CD14-positive monocyte (primary cell): ENCODE measurements around the gene DCTD. TPM values are rescaled to one million over a fixed set of nuclear protein-coding genes. Genes with fewer than 3 reads are reported as not detected.

ENCODE experiments used
- DNase-seq, 3 donors: peaks; one replicate each; pipeline ENCODE4 v3.0.0-alpha.2; 2011 to 2022
- H2AFZ ChIP-seq: 2 replicates; pipeline ENCODE4 v1.6.0; 2012; ENCODE audit warnings: mild to moderate bottlenecking, low read depth, low read length, inconsistent platforms; ENCODE audit not compliant: insufficient read depth, poor library complexity, severe bottlenecking
- H3K27ac ChIP-seq, 2 donors: 1 replicate in 1 of 2; 2 replicates in 1 of 2; pipeline ENCODE4 v1.5.1; 2012 to 2013; ENCODE audit warnings: low read length in 2 of 2, control low read depth in 1 of 2, inconsistent platforms in 1 of 2, low read depth in 1 of 2, mild to moderate bottlenecking in 1 of 2
- H3K27me3 ChIP-seq, 2 donors: one replicate each; pipeline versions ENCODE4 v1.6.0 to v1.6.1; 2011 to 2013; ENCODE audit warnings: low read length in 2 of 2; ENCODE audit not compliant: control insufficient read depth in 2 of 2, insufficient read depth in 2 of 2
- H3K36me3 ChIP-seq, 2 donors: replicated peaks in 1 of 2; 1 replicate in 1 of 2; 2 replicates in 1 of 2; pipeline versions ENCODE4 v1.5.1 to v1.6.1; 2012 to 2013; ENCODE audit warnings: low read length in 2 of 2, control low read depth in 1 of 2, inconsistent platforms in 1 of 2, mild to moderate bottlenecking in 1 of 2; ENCODE audit not compliant: insufficient read depth in 2 of 2, control insufficient read depth in 1 of 2
- H3K4me1 ChIP-seq, 2 donors: 1 replicate in 1 of 2; 2 replicates in 1 of 2; pipeline versions ENCODE4 v1.5.1 to v1.6.1; 2012 to 2013; ENCODE audit warnings: low read length in 2 of 2, control low read depth in 1 of 2, inconsistent platforms in 1 of 2, mild to moderate bottlenecking in 1 of 2, moderate library complexity in 1 of 2; ENCODE audit not compliant: insufficient read depth in 2 of 2, control insufficient read depth in 1 of 2
- H3K4me2 ChIP-seq: replicated peaks from 2 replicates; pipeline ENCODE3; 2012; ENCODE audit warnings: low read length, moderate library complexity, mild to moderate bottlenecking; ENCODE audit not compliant: poor library complexity, severe bottlenecking; ENCODE audit errors: extremely low read depth
- H3K4me3 ChIP-seq, 3 experiments: fragments of 200-600 bp in 1 of 3; sonication (generic) in 1 of 3; replicated peaks in 1 of 3; 1 replicate in 2 of 3; 2 replicates in 1 of 3; pipeline ENCODE4 v1.5.1; 2011 to 2013; ENCODE audit warnings: low read length in 3 of 3, mild to moderate bottlenecking in 3 of 3, control low read depth in 2 of 3, low read depth in 2 of 3, inconsistent platforms in 1 of 3, moderate library complexity in 1 of 3
- H3K79me2 ChIP-seq: 2 replicates; pipeline ENCODE4 v1.6.0; 2012; ENCODE audit warnings: mild to moderate bottlenecking, control low read depth, inconsistent platforms, low read length, moderate library complexity; ENCODE audit not compliant: insufficient read depth
- H3K9ac ChIP-seq: 2 replicates; pipeline ENCODE4 v1.6.0; 2017; ENCODE audit warnings: low read length, mild to moderate bottlenecking; ENCODE audit not compliant: insufficient read depth, poor library complexity, severe bottlenecking
- H3K9me3 ChIP-seq, 2 donors: replicated peaks in 1 of 2; 1 replicate in 1 of 2; 2 replicates in 1 of 2; pipeline versions ENCODE4 v1.5.1 to v1.6.1; 2012 to 2013; ENCODE audit warnings: low read length in 2 of 2, control low read depth in 1 of 2; ENCODE audit not compliant: control insufficient read depth in 1 of 2, insufficient read depth in 1 of 2
- H4K20me1 ChIP-seq: 2 replicates; pipeline ENCODE4 v1.6.0; 2012; ENCODE audit warnings: mild to moderate bottlenecking, low read length, control low read depth, moderate library complexity; ENCODE audit not compliant: insufficient read depth
- H3K27ac Mint-ChIP-seq, 7 donors: one replicate each; pipeline ENCODE4 v1.8.0; 2020; ENCODE audit warnings: mild to moderate bottlenecking in 7 of 7, mixed read lengths in 7 of 7, moderate library complexity in 6 of 7, inconsistent platforms in 2 of 7
- H3K27me3 Mint-ChIP-seq, 3 donors: one replicate each; pipeline ENCODE4 v1.8.0; 2021 to 2022; ENCODE audit warnings: low read depth in 3 of 3, mild to moderate bottlenecking in 3 of 3, mixed read lengths in 3 of 3, moderate library complexity in 3 of 3, inconsistent platforms in 1 of 3
- H3K36me3 Mint-ChIP-seq, 2 donors: one replicate each; pipeline ENCODE4 v1.8.0; 2020; ENCODE audit warnings: mixed read lengths in 2 of 2, inconsistent platforms in 1 of 2, mild to moderate bottlenecking in 1 of 2
- H3K4me1 Mint-ChIP-seq: one replicate; pipeline ENCODE4 v1.8.0; 2020; ENCODE audit warnings: mild to moderate bottlenecking, mixed read lengths
- H3K4me3 Mint-ChIP-seq, 2 donors: one replicate each; pipeline ENCODE4 v1.8.0; 2020; ENCODE audit warnings: mild to moderate bottlenecking in 2 of 2, mixed read lengths in 2 of 2, moderate library complexity in 1 of 2
- H3K9me3 Mint-ChIP-seq, 7 donors: one replicate each; pipeline ENCODE4 v1.8.0; 2020 to 2022; ENCODE audit warnings: mixed read lengths in 7 of 7, mild to moderate bottlenecking in 6 of 7, moderate library complexity in 6 of 7, inconsistent platforms in 2 of 7
- WGBS: methylation state at CpG from one replicate; pipeline ENCODE4 v1.1.5; 2013; ENCODE audit warnings: missing lambda C conversion rate; ENCODE audit not compliant: insufficient coverage; 5-methylcytosine and 5-hydroxymethylcytosine counted together
- intact Hi-C, 2 donors: fragments of 100-400 bp; cut with micrococcal nuclease; formaldehyde crosslinking; loops; one replicate each; pipeline versions ENCODE4 v1.15.0 to v1.15.1; 2023
- polyA plus RNA-seq, 3 donors: library from polyadenylated mRNA; depleted of rRNA in 1 of 3; unstranded in 2 of 3; stranded (reverse) in 1 of 3; fragments of 300-500 nt in 2 of 3; fragments of >200 nt in 1 of 3; fragmentation: Illumina TruSeq in 2 of 3; gene quantifications; 1 replicate in 2 of 3; 2 replicates in 1 of 3; pipeline ENCODE4 v1.2.3, GENCODE V29; 2012 to 2021
- TF ChIP-seq, protein P1 (sequence below): fragments of 200-600 bp; IDR thresholded peaks from one replicate; pipeline ENCODE4 v1.8.0; 2022; ENCODE audit warnings: antibody characterized with exemption, mild to moderate bottlenecking

DCTD gene
- polyA plus RNA-seq, 3 donors, result 45.8 to 49.9 (median 47.8) TPM

DNA sequence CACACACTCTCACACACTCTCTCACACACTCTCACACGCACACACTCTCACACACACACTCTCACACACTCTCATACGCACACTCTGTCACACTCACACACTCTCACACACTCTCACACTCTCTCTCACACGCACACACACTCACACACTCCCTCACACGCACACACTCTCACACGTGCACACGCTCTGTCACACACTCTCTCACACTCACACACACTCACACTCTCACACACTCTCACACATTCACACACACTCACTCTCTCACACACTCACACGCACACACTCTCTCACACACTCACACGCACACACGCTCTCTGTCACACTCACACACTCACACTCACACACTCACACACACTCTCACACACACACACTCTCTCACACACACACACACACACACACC is 43.0 kb upstream of the DCTD start:
- H3K27ac Mint-ChIP-seq, result no peak overlapping the region
- DNase-seq, result no peak
- no peak overlapping the region for H3K4me3 Mint-ChIP-seq
- H3K9me3 ChIP-seq, result peaks cover 3 to 4% of the 10 kb centered on the region in 2 donors
- no peaks in the 10 kb centered on the region for H3K36me3 ChIP-seq
- TF ChIP-seq, protein P1, sequence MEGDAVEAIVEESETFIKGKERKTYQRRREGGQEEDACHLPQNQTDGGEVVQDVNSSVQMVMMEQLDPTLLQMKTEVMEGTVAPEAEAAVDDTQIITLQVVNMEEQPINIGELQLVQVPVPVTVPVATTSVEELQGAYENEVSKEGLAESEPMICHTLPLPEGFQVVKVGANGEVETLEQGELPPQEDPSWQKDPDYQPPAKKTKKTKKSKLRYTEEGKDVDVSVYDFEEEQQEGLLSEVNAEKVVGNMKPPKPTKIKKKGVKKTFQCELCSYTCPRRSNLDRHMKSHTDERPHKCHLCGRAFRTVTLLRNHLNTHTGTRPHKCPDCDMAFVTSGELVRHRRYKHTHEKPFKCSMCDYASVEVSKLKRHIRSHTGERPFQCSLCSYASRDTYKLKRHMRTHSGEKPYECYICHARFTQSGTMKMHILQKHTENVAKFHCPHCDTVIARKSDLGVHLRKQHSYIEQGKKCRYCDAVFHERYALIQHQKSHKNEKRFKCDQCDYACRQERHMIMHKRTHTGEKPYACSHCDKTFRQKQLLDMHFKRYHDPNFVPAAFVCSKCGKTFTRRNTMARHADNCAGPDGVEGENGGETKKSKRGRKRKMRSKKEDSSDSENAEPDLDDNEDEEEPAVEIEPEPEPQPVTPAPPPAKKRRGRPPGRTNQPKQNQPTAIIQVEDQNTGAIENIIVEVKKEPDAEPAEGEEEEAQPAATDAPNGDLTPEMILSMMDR, result no peak
- H3K4me1 ChIP-seq, result no peaks in the 10 kb centered on the region
- WGBS, result 84% methylated on average over 6 of the region's 9 CpGs
- no peaks in the 10 kb centered on the region for H4K20me1 ChIP-seq
- no peak overlapping the region for H3K4me3 ChIP-seq
- H3K36me3 Mint-ChIP-seq, result no peaks in the 10 kb centered on the region
- H3K79me2 ChIP-seq, result no peaks in the 10 kb centered on the region
- no peak overlapping the region for H3K9ac ChIP-seq
- H3K27me3 ChIP-seq, result no peaks in the 10 kb centered on the region
- H3K27ac ChIP-seq, result no peak overlapping the region
- H3K27me3 Mint-ChIP-seq, result peaks cover 0 to 4% (median 0%) of the 10 kb centered on the region in 3 donors
- intact Hi-C loops, result no loop called here
- peaks cover 0 to 12% (median 9%) of the 10 kb centered on the region in 7 donors for H3K9me3 Mint-ChIP-seq
- H3K4me1 Mint-ChIP-seq, result no peaks in the 10 kb centered on the region
- H3K4me2 ChIP-seq, result no peak overlapping the region
- H2AFZ ChIP-seq, result no peak overlapping the region

DNA sequence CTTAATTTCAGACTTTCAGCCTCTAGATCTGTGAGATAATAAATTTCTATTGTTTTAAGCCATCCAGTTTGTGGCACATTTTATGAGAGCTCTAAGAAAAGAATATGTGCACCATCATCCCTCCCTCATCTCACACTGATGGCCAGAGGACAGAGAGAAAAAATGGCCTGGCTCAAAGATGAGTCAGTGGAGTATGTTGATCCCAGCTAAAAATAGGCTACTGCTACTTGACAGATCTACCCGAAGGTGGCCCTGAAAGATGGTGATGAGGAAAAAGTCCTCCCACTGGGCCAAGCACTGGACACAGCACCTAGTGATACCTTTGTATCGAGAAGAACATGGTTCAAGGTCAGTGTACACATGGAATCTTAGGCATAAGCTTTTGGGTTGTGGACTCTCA is 38.2 kb upstream of the DCTD start:
- no peaks in the 10 kb centered on the region for H3K36me3 ChIP-seq
- no peak overlapping the region for H3K27ac ChIP-seq
- Mint-ChIP-seq H3K4me3 (no peak overlapping the region), H3K4me1 (no peaks in the 10 kb centered on the region), H3K27me3 (peaks cover 0 to 4% (median 0%) of the 10 kb centered on the region in 3 donors), H3K9me3 (peaks cover 2 to 23% (median 13%) of the 10 kb centered on the region in 7 donors), H3K36me3 (no peaks in the 10 kb centered on the region), H3K27ac (no peak overlapping the region)
- no peak for DNase-seq
- TF ChIP-seq, protein P1, result no peak
- H3K9me3 ChIP-seq, result peaks cover 3 to 4% of the 10 kb centered on the region in 2 donors
- H3K27me3 ChIP-seq, result no peaks in the 10 kb centered on the region
- no peaks in the 10 kb centered on the region for H4K20me1 ChIP-seq
- H3K4me1 ChIP-seq, result no peaks in the 10 kb centered on the region
- H3K9ac ChIP-seq, result no peak overlapping the region
- intact Hi-C loops, result no loop called here
- WGBS, result 100% methylated on average over 2 of the region's 2 CpGs
- no peaks in the 10 kb centered on the region for H3K79me2 ChIP-seq
- H2AFZ ChIP-seq, result no peak overlapping the region
- no peak overlapping the region for H3K4me3 ChIP-seq
- no peak overlapping the region for H3K4me2 ChIP-seq
